ENCODE measurements around the gene OR10A6.

Gene OR10A6

DNA sequence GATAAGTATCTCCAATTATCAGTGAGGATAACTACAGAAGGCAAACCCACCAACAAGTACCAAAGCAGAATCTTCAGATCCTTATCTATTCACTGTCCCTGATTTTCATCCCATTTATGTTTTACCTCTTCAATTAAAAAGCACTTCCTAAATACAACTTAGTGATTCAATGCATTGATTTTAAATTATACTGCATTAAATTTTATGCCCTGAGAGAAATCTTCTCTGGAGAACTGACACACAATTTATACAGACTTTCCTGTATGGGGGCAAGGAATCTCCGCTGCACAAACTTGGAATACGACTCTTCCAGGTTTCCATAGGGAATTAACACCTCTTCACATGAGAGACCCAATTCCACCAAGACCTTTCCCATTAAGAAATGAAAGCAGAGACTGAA is 10.5 kb upstream of the OR10A6 start, which contains the start of gene OR10A3:
TSS of gene OR10A3 (minus strand) at position 101 of the 400 bp plus-strand sequence. CDS start 2,188 bp downstream, outside the sequence.
- Histone ChIP-seq H3K4me3 (ENCODE audit: severe bottlenecking) (no peak within 1 kb of the TSS), H3K9me3 (ENCODE audit: severe bottlenecking) (peaks cover 6% of the 10 kb centered on the region), H3K36me3 (ENCODE audit: low read depth) (no peaks in the 10 kb centered on the region), H3K27me3 (ENCODE audit: insufficient read depth, poor library complexity, severe bottlenecking) (no peaks in the 10 kb centered on the region), H3K27ac (ENCODE audit: poor library complexity, severe bottlenecking) (no peak within 1 kb of the TSS), H3K4me1 (ENCODE audit: insufficient read depth, poor library complexity, severe bottlenecking) (no peaks in the 10 kb centered on the region)
- DNase-seq (ENCODE audit: low spot score), result no peak
- TF ChIP-seq, protein P1, sequence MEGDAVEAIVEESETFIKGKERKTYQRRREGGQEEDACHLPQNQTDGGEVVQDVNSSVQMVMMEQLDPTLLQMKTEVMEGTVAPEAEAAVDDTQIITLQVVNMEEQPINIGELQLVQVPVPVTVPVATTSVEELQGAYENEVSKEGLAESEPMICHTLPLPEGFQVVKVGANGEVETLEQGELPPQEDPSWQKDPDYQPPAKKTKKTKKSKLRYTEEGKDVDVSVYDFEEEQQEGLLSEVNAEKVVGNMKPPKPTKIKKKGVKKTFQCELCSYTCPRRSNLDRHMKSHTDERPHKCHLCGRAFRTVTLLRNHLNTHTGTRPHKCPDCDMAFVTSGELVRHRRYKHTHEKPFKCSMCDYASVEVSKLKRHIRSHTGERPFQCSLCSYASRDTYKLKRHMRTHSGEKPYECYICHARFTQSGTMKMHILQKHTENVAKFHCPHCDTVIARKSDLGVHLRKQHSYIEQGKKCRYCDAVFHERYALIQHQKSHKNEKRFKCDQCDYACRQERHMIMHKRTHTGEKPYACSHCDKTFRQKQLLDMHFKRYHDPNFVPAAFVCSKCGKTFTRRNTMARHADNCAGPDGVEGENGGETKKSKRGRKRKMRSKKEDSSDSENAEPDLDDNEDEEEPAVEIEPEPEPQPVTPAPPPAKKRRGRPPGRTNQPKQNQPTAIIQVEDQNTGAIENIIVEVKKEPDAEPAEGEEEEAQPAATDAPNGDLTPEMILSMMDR (IDR thresholded peaks at IDR 0.05; ENCODE audit: poor library complexity, severe bottlenecking), result no peak
- no peak for ATAC-seq (ENCODE audit: low read depth)

DNA sequence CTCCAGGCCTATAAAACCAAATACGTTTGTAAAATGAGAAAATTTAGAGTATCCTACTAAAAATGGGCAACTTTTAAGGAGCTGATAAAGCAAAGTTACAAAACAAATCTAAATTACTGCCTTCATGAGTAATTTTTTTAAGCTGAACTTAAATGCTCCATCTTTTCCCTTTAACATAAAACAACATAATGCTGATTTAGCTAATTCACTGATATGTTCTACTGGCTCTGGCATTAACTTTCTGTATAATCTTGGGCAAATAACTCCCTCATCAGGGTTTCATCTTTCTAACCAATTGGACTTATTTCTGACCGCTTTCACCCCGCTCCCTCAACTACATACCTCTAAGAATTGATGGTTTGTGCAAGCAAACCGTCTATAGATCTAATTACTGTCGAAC is 10.1 kb upstream of the OR10A6 start:
- TF ChIP-seq, protein P1 (IDR thresholded peaks at IDR 0.05; ENCODE audit: poor library complexity, severe bottlenecking), result no peak
- Histone ChIP-seq H3K36me3 (ENCODE audit: low read depth) (no peaks in the 10 kb centered on the region), H3K27me3 (ENCODE audit: insufficient read depth, poor library complexity, severe bottlenecking) (no peaks in the 10 kb centered on the region), H3K4me3 (ENCODE audit: severe bottlenecking) (no peak overlapping the region), H3K9me3 (ENCODE audit: severe bottlenecking) (peaks cover 6% of the 10 kb centered on the region), H3K4me1 (ENCODE audit: insufficient read depth, poor library complexity, severe bottlenecking) (no peaks in the 10 kb centered on the region), H3K27ac (ENCODE audit: poor library complexity, severe bottlenecking) (no peak overlapping the region)
- DNase-seq (ENCODE audit: low spot score), result no peak
- ATAC-seq (ENCODE audit: low read depth), result no peak

DNA sequence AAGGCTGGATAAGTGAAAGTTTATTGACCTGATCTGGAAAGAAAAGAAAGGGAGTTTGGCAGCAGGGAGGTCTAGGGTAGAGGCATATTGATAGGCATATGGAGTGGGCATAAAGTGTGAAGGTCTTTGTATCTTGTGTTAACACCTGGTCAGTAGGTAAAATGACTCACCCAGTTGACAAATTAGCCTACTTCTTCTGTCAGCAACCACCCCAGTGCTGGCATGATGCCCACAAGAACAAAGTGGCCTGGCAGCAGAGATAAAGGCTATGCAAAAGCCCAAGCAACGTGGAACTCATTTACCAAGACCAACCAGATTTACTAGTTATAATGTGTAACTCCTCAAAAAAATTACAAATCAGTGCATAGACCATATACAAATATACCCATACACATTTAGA is 5.5 kb upstream of the OR10A6 start:
- DNase-seq (ENCODE audit: low spot score) (no peak), ATAC-seq (ENCODE audit: low read depth) (peak; percentile 66)
- no peaks in the 10 kb centered on the region for H3K27me3 ChIP-seq (ENCODE audit: insufficient read depth, poor library complexity, severe bottlenecking)
- no peak overlapping the region for H3K27ac ChIP-seq (ENCODE audit: poor library complexity, severe bottlenecking)
- no peaks in the 10 kb centered on the region for H3K4me1 ChIP-seq (ENCODE audit: insufficient read depth, poor library complexity, severe bottlenecking)
- H3K36me3 ChIP-seq (ENCODE audit: low read depth), result no peaks in the 10 kb centered on the region
- TF ChIP-seq, protein P1 (IDR thresholded peaks at IDR 0.05; ENCODE audit: poor library complexity, severe bottlenecking), result no peak
- no peak overlapping the region for H3K4me3 ChIP-seq (ENCODE audit: severe bottlenecking)
- H3K9me3 ChIP-seq (ENCODE audit: severe bottlenecking), result no peaks in the 10 kb centered on the region

DNA sequence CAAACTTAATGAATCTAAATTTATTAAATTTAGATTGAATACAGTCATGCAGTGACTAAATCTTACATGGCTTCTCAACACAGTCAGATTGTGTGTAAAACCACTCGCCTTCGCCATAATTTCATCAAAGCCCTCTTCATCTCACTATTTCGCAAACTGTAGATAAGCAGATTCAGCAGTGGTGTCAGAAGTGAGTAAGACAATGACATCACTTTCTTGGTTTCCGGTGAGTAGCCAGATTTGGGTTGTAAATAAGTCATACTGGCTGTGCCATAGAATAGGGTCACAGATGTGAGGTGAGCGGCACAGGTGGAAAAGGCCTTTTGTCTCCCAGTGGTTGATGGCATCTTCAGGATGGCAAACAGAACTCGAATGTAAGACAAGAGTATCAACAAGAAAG is 3.4 kb downstream of the OR10A6 start:
- H3K9me3 ChIP-seq (ENCODE audit: severe bottlenecking), result no peaks in the 10 kb centered on the region
- H3K27me3 ChIP-seq (ENCODE audit: insufficient read depth, poor library complexity, severe bottlenecking), result no peaks in the 10 kb centered on the region
- H3K36me3 ChIP-seq (ENCODE audit: low read depth), result no peaks in the 10 kb centered on the region
- H3K4me3 ChIP-seq (ENCODE audit: severe bottlenecking), result no peak overlapping the region
- DNase-seq (ENCODE audit: low spot score) (no peak), ATAC-seq (ENCODE audit: low read depth) (no peak; the same call in 2 of the 3 replicates)
- no peak overlapping the region for H3K27ac ChIP-seq (ENCODE audit: poor library complexity, severe bottlenecking)
- TF ChIP-seq, protein P1 (IDR thresholded peaks at IDR 0.05; ENCODE audit: poor library complexity, severe bottlenecking), result no peak
- H3K4me1 ChIP-seq (ENCODE audit: insufficient read depth, poor library complexity, severe bottlenecking), result no peaks in the 10 kb centered on the region

DNA sequence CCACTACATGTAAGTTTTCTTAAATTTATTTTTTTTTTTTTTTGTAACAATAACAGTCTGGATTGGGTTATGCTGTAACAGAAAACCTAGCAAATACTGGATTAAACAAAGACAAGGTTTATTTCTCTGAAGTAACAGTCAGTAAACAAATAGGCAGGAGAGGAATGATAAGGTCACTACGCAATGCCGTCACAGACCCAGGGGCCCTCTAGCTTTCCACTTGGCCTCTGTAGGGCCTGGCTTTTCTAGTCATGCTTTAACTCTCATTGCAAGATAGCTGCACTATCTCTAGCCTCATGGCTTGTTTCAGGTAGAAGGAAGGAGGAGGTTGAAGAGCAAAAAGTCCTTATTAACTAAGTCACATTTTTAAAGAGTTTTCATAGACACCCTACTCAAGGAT is 6.5 kb downstream of the OR10A6 start:
- Histone ChIP-seq H3K4me1 (ENCODE audit: insufficient read depth, poor library complexity, severe bottlenecking) (no peaks in the 10 kb centered on the region), H3K27ac (ENCODE audit: poor library complexity, severe bottlenecking) (no peak overlapping the region), H3K36me3 (ENCODE audit: low read depth) (no peaks in the 10 kb centered on the region), H3K27me3 (ENCODE audit: insufficient read depth, poor library complexity, severe bottlenecking) (no peaks in the 10 kb centered on the region), H3K9me3 (ENCODE audit: severe bottlenecking) (no peaks in the 10 kb centered on the region), H3K4me3 (ENCODE audit: severe bottlenecking) (no peak overlapping the region)
- TF ChIP-seq, protein P1 (IDR thresholded peaks at IDR 0.05; ENCODE audit: poor library complexity, severe bottlenecking), result no peak
- ATAC-seq (ENCODE audit: low read depth), result no peak
- no peak for DNase-seq (ENCODE audit: low spot score)

All from RWPE2 (cell line).